Activated gamma-delta T cell treated with Interleukin-2 at 50 U/mL for 16 hours (primary cell): ENCODE data around the gene SCYL1.

Experiments
- DNase-seq: peaks from one replicate; pipeline ENCODE4 v3.0.0-alpha.2; 2020

Gene SCYL1

DNA sequence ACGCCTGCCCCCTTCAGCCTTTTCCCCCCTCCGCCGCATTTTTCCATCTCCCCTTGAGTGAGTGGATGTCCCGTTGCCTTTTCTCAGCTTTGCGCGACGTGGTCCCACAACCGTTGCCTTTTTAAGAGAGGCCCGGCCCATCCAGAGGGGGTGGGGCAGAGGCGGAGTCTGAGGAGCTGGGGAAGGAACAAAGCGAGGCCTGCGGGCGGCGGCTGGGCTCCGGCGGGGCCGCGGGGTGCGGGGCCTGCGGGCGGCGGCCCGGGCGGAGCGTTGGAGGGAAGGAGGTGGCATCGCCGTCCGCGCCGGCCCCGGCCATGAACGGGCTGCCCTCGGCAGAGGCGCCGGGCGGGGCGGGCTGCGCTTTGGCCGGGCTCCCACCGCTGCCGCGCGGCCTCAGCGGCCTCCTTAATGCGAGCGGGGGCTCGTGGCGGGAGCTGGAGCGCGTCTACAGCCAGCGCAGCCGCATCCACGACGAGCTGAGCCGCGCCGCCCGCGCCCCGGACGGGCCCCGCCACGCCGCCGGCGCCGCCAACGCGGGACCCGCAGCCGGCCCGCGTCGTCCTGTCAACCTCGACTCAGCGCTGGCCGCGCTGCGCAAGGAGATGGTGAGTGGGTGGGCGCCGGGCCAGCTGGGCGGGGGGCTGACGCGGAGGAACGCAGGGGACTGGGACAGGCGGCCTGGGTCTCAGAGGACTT is 47.6 kb downstream of the SCYL1 start, which contains the start of gene FAM89B:
FAM89B (plus strand) TSS at position 183 of the 696 bp plus-strand sequence; CDS start at position 315, 132 bp downstream.
- DNase-seq: peak; percentile 90

DNA sequence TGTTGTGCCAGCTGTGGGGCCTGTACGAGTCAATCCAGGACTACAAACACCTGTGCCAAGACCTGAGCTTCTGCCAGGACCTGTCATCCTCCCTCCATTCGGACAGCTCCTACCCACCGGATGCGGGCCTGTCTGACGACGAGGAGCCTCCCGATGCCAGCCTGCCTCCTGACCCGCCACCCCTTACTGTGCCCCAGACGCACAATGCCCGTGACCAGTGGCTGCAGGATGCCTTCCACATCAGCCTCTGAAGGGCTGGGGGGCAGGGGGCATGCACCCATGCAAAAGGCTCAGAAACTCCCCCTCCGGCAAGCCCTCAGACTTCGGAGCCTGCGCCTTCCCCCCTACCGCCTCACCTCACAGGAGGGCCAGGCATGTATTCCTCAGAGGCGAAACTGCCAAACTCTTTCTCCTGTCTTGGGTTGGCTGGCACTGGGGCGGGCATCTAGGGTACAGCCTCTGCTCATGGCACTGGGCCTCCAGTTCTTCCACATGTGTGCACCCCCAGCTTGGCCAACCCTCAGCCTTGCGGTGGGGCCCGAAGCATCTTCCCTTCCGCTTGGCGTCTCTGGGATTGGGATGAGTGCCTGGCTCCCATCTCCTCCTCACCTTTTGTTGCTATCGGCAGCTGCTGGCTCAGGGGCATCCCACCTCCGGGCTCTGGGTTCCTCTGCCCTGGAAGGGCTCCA is 48.7 kb downstream of the SCYL1 start:
- no peak for DNase-seq

DNA sequence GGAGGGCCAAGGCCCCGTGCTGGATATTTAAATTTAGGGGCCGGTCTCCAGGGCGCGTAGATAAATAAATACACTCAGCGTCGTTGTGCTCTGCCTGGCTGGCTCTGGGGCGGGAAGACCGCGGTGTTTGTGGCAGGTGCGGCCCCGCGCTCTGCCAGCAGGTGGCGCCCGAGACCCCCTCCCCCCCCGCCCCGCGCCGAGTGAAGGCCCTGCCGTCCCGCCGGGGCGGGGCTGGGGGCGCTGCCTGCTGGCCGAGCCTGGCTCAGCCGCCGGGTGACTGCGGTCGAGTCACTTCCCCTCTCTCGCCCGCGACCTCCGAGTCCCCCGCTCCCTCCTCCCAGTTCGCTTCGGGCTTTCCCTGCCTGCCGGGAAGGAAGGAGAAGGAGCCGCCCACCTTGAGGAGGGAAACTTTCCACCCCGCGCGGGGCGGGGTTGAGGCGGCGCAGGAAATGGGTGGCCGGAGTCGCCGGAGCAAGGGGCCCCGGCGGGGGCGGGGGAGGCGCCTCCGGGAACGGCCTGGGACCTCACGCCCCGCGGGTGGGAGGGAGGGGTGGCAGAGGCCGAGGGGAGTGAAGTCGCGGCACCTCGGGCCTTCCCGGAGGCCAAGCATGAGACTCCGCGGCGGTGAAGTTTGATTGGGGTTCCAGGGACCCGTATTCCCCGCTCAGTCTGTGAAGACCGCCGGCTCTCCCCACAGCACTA is 49.4 kb downstream of the SCYL1 start:
- peak; percentile 78 for DNase-seq

DNA sequence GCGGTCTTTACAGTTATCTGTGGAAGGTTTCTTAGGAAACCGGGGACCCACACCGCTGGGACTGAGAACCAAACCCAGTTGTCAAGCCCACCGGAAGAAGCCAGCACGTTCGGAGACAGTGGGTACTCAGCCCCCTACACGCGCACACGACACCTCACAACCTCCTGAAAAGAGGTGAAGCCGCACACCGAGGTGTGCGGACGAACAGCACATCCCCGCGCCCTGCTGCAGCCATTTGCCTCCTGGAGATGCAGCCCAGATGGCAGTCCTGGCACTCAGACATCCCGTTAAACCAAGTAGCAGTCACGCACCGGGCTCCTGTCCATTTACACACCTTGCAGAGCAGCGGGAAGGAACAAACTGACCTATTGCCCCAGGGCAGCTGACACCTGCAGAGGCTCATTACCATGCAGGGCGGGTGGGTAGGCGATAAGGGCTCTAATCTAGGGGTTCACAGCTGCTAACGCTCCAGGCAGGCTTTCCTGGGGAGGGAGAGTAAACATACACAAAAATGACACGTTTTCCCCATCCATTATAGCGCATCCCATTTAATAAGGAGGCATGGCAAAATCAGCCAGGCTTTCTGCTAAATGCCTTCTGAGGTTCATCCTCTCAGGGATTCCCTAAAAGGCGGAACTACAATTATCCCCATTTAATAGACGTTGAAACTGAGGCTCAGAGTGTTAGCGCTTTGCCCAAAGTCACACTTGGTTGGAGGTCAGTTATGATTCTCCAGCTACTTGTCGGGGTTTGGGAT is 50.1 kb downstream of the SCYL1 start:
- peak; percentile 45 for DNase-seq

DNA sequence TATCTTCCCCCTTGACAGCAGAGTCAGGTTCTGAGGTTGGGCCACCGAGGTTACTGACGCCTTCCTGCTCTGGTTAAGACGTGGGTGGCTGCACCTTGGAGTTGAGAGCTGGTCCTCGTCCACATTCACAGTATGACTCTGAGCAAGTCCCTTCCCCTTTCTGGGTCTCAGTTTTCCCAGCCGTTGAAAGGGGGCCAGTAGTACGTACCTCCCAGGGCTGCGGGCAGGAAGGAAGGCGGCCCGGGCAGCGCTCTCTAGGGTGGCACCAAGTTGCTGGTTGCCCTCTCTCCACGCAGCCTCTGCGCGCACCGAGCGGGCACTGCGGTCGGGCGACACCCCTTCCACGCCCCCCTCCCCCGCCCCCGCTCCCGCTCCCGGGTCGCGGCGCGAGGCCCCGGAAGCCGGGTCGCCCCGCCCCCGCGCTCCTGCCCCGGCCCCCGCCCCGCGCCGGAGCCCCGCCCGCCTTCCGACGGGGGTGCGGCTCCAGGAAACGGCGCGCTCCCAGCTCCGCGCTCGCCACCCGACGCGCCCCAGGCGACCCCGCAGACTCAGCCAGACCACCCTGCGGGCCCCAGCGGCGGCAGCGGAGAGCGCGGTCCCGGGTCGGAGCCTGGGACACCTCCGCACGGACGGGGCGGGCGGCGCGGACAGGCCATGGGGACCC is 50.8 kb downstream of the SCYL1 start, which contains the start of gene EHBP1L1:
EHBP1L1 (plus strand) TSS at position 486 of the 664 bp plus-strand sequence. CDS start 250 bp downstream, outside the sequence.
- DNase-seq: peak; percentile 66

DNA sequence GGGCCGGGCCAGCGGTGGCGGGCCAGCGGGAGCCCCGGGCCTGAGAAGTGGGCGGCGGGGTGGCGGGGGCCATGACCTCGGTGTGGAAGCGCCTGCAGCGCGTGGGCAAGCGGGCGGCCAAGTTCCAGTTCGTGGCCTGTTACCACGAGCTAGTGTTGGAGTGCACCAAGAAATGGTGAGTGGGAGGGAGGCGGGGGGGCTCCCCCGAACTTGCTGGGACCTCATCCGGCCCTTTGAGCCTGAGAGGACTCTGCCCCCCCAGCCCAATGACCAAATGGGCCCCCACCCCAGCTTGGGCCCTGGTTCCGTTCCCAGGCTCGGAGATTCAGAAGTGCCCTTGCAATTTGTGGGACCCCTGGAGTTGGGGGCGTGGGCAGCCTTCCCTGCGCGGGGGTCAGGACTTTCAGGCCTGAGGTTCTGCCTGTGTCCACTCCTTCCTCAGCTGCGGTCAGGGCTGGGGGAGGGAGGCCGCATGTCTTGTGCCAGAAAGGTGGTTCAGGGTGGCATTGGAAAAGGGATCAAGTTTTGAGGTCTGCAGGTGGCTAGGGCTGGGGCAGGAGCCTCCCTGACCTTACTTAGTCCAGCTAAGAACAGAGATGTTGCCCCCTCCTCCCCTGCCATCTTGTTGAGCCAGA is 51.5 kb downstream of the SCYL1 start:
- no peak for DNase-seq

DNA sequence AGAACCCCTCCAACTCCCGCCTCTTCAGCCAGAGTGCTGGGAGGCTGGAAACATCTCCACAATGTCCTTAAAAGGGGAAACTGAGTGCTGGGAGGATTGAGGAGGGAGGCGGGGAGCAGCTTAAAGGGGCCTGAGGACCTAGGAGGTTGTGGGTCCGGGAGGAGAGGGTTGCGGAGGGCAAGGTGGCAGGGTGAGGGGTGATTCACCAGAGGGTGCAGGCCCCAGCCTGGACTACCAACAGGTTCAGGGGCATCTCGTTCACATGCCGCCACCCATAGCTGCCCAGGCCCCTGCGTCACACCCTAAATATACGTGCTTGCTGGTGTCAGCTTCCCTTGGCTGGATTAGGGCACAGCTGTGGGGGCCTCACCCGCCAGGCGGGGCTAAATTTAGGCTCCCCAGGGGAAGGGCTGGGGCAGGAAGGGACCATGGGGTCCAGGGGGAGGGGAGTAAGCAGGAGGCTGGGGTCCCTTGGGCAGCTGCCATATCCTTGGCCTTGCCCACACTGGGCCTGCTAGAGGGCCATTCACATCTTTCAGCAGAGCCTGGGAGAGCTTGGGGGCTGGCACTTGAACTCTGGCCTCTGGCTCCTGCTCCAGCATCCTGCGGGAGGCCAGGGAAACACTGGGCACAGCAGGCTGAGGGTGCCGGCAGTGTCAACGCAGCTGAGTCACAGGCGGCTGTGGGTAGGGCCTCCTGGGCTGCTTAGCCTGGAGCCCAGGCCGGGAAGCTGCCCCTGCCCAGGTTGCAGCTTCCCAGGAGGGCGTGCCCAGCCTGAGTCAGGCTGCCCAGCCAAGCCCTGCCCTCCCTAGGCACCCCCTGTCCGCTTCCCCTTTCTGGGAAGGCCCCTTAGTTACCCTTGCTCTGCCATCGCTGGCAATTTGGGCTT is 52.2 kb downstream of the SCYL1 start:
- no peak for DNase-seq

DNA sequence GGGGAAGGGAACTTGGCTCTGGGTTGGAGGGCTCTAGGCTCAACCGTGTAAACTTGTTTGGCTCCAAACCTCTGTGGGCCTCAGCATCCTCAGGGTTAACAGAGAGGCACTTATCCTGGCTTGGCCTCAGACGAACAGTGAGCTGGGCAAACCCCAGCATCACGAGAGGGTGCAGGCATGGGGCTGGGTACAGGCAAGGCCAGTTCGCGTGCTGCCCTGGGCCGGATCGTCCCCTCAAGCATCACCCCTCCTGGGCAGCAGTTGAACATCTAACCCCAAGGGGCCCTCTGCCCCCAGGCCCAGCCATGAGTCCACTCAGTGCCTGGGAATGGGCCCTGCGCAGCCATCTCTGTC is 52.9 kb downstream of the SCYL1 start:
- DNase-seq: no peak

DNA sequence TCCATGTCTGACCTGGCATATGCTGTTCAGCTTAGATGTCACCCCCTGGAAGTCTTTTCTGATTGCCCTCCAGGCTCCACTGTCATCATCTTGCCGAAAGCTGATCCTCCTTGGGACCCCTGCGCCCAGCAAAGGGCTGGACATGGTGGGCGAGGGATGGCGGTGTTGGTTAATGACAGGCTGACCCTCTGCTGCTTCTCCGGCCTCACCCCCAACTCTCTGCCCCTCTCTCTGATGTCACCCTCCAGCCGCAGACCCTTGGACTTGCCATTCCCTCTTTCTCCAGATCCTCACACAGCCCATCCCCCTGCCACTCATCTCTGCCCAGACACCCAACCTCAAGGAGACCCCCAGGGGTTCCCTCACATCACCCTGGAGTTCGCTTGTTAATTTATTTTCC is 53.3 kb downstream of the SCYL1 start:
- DNase-seq: no peak

DNA sequence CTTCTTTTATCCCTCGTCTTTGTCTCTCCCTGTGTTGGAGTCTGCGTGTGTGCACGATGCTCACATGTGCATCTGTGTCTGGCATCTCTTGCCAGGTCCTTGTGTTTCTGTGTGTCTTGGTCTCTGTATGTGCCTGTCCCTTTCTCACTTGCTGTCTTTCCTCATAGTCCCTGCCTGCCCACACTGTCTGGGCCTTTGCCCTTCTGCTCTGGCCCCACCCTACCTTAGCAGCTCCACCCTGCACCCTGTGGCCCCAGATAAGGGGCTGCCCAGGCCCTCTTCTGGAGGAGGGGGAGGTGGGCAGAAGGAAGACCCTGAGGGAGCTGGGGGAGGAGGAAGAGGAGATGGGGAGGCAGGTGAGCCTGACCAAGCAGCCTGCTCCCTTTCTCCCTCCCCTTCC is 53.8 kb downstream of the SCYL1 start:
- DNase-seq: no peak

DNA sequence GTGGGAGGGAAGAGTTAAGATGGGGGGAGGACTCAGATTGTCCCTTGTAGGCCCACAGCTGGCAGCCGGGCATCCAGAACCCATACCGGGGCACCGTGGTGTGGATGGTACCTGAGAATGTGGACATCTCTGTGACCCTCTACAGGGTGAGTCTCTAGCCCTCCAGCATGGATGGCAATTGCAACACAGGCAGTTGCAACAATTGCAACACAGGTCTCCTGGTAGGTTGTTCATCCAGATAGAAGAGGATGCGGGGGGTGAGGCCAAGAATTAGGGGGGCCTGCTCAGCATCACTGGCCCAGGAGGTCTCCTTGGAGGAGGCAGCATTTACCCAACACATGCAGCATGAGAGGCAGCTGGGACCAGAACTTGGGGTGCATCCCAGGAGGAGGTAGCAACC is 54.4 kb downstream of the SCYL1 start:
- DNase-seq: no peak

DNA sequence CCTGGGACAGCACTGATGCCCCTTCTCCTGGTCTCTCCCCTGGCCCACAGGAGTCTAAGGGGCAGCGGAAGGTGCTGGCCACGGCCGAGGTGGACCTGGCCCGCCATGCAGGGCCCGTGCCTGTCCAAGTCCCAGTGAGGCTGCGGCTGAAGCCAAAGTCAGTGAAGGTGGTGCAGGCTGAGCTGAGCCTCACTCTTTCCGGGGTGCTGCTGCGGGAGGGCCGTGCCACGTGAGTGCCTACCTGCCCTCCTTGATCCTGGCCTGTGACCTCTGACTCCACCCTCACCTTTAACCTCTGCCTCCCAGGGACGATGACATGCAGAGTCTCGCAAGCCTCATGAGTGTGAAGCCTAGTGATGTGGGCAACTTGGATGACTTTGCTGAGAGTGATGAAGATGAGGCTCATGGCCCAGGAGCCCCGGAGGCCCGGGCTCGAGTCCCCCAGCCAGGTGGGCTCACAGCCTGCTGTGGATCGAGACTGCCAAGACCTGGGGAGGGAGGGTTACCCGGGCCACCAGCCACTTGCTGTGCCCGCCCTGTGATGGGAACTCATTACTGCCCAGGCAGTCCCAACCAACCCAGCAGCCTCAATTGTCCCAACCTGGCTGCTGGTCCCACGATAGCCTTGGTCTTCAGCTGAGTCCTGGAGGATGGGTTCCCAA is 55.3 kb downstream of the SCYL1 start:
- DNase-seq: no peak

DNA sequence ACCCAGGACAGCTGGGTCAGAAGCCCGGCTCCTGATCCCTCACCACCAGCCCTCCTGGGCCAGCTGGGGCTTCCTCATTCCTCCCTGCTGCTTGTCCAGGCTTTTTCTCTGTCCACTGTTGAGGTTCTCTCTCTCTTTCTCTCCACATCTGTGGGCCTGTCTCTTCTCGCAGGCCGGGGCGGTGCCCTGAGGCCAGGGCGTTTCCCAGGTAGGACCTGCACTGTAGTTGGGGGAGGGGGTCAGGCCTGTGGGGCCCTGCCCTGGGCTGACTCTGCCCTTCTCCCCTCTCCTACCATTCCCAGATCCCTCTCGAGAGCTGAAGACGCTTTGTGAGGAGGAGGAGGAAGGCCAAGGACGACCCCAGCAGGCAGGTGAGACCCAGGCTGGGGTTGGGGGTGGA is 55.9 kb downstream of the SCYL1 start:
- no peak for DNase-seq

DNA sequence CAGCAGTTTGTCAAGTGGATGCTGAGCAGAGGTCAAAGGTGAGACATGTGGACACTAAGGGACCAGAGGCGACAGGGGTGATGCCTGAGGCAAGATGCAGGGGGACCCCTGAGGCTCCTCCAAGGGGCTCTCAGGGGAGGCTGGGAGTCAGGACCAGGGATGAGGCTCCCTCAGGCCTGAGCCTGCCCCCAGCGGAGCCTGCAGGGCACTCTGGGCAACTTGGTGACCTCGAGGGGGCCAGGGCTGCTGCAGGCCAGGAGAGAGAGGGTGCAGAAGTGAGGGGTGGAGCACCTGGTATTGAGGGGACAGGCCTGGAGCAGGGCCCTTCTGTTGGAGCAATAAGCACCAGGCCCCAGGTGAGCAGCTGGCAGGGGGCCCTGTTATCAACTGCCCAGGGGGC is 57.0 kb downstream of the SCYL1 start:
- DNase-seq: no peak

DNA sequence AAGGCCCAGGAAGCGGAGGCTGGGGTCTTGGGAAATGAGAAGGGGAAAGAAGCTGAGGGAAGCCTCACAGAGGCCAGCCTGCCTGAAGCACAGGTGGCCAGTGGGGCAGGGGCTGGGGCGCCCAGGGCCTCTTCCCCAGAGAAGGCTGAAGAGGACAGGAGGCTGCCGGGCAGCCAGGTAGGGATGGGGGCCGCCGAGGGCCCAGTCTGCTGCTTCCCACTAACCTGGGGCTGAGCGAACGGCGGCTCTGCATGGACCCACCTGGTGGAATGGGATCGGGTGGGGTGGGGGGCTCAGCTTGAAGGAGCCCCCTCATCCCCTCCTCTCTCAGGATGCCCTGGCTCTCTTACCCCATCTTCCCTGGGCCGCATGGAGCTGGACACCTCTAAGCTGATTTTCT is 58.7 kb downstream of the SCYL1 start:
- no peak for DNase-seq

DNA sequence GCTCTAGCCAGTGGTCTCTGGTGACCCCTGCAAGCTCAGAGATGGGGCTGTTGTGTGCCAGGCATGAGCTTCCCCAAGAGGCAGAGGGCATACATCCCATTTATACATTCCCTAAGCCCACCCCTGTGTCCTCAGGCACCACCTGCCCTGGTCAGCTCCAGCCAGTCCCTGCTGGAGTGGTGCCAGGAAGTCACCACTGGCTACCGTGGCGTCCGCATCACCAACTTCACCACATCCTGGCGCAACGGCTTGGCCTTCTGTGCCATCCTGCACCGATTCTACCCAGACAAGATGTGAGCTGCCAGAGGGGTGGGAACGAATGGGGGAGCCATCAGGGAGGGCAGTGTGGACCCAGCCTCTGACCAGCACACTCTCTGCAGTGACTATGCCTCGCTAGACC is 59.2 kb downstream of the SCYL1 start:
- DNase-seq: no peak

DNA sequence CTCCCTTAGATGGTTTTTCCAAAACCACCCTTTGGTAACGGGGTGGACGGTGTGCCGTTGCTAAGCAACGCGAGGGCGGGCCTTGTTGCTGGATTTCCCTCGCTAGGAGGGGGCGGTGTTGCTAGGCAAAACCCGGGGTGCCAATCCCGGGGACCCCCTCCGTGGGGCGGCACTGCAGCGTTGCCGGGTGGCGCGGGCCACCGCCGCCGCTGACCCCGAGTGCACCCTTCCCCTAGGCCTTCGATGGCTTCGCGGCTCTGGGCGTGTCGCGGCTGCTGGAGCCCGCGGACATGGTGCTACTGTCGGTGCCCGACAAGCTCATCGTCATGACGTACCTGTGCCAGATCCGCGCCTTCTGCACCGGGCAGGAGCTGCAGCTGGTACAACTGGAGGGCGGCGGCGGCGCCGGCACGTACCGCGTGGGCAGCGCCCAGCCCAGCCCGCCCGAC is 59.9 kb downstream of the SCYL1 start:
- DNase-seq: no peak

DNA sequence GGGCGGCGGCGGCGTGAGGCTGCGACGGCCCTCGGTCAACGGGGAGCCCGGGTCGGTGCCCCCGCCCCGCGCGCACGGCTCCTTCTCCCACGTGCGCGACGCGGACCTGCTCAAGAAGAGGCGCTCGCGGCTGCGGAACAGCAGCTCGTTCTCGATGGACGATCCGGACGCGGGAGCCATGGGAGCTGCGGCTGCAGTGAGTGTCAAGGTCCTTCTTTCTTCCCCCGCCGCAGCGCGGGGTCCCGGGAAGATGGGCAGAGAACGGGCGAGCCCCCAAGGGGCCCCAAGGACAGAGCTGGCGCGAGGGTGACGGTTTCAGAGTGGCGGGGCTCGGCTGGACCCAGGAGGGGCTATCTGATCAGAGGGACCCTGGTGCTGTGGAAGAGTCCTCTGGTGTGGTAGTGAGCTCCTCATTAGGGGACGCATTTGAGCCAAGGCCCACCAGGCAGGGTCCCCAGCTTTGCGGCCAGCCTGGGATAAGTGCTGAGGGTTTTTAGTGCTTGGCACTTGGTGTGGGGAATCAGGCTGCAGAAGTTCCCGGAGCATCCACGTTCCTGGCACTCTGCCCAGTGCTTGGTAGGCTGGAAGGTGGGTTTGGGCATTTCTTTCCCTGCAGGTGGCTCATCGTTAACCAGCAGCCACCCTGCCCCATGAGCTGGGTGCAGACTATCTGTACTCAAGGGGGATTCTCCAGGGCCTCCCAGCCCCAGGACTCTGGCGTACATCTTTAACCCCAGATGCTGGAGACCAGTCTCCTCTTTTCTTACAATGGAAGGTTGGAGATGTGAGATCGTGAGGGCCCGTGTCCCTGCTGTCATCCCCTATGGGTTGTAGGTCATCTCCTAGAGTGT is 60.7 kb downstream of the SCYL1 start:
- DNase-seq: no peak

DNA sequence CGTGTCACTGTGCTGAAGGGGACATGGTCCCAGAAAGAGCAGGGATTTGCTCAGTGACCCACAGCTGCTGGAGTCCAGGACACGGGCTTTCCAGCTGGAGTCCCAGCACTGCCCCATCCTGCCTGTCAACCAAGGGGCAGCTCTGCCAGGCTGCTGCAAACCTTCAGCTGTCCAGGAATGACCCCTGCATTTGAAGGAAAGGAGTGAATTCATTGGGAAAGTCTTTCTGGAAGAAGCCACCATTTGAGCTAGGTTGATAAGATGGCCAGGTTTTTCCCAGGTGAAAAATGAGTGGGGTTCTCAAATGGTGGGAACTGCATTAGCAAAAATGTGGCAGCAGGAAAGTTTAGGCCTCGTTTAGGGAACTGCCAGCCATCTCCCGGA is 61.4 kb downstream of the SCYL1 start:
- DNase-seq: no peak
